HG03175 (cell line): ENCODE results near the gene MXD4.
"Not testable (repeated sequence)": the region's sequence is repeated elsewhere in the genome, so short reads cannot be mapped to it uniquely, and the experiment has no call there.

Experiments used
- ATAC-seq: cut with Tn5 transposase; IDR thresholded peaks from one replicate; pipeline ENCODE4 v1.9.1; 2021; ENCODE audit warnings: mild to moderate bottlenecking, moderate library complexity; ENCODE audit not compliant: unreplicated experiment

Gene MXD4

GRCh38 chr4:2241003-2241402 lies 20.9 kb downstream of the MXD4 start:
- no peak for ATAC-seq

GRCh38 chr4:2236944-2237666 lies 24.8 kb downstream of the MXD4 start:
- ATAC-seq, result no peak

GRCh38 chr4:2231082-2231481 lies 30.8 kb downstream of the MXD4 start:
- ATAC-seq, result no peak

GRCh38 chr4:2226261-2226660 lies 35.6 kb downstream of the MXD4 start:
- ATAC-seq, result no peak

DNA sequence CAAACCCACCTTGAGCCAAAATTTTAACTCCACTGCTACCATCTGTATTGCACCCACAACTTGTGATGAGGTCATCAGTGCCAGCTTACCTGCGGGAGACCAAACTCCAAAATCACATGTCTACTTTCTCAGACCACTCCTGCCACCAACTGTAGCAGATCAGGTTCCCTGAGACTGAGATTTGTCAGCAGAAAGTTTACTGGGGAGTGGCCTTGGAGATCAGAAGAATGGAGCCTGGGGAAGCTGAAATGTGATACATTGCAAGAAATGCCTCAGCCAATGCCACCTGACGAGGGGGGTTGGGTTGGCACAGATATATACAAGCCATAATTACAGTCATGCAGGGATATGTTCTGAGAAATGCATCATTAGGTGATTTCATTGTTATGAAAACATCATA lies 39.1 kb downstream of the MXD4 start:
- no peak for ATAC-seq

GRCh38 chr4:2221378-2221777 lies 40.5 kb downstream of the MXD4 start:
- ATAC-seq, result not testable (repeated sequence)

DNA sequence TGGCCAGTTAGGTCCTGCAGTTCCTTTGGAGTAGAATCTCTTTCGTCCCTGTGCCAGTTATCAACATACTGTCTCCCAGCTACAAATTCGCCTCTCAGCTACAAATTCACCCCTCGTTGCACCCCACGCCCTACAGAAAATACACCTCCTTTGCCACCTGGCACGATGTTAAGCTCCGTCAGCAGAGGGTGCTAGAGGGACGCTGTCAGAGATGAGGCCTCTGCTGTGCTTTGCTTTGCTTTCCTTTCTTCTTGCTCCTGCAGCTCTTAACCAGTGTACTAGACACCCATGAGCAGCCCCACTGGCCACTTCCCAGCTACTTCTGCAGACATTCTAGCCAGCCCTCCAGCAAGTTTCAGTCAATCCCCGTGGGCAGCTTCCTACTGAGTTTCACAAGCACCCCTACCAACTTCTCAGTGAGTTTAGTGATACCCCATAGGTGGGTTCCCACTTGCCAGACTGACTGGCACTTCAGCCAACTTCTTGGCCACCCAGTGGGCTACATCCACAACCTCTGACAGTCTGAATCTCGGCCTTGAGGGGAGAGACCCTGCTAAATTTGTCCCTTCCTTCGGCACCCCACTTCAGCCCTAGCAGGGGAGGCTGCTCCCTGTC lies 41.8 kb downstream of the MXD4 start:
- no peak for ATAC-seq

DNA sequence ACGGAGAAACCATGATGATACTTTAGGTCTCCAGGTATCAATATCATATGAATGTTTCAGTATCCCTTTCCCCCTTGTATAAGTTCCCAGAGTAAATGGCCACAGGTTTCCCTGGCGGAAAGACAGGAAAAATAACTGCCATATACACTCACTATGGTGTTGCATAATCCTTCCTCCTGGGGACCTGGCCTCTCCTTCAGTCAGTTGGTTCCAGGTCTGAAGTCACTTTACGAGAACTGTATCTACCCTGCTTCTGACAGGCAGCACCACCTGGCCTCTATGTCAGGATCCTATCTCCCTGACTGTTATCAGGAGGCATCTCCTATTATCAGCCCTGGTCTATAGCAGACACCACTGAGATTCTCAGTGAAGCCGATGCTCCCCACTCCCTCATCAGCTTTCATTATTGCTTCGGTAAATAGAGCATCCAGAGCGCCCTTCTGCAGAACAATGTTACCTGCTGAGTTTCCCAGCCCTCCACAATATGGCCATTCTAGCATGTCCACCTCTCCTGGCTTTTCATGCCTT lies 42.6 kb downstream of the MXD4 start:
- no peak for ATAC-seq

DNA sequence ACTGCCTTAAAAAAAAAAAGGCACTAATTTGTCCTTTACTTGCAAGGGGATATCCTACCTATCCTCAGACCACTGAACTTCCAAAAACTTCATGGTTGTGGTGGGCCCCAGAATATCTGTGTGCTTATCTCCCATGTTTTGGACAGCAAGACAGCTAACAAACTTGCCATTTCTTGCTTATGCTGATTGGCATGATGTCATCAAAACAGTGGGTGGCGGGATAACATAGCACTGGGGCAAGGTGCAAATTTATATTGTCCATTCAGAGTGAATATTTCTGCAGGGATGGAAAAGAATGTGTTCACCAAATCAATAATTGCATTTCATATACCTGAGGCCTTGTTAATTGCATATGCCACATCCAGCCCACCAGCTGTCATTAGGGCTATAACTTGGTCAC lies 43.5 kb downstream of the MXD4 start:
- ATAC-seq, result no peak

DNA sequence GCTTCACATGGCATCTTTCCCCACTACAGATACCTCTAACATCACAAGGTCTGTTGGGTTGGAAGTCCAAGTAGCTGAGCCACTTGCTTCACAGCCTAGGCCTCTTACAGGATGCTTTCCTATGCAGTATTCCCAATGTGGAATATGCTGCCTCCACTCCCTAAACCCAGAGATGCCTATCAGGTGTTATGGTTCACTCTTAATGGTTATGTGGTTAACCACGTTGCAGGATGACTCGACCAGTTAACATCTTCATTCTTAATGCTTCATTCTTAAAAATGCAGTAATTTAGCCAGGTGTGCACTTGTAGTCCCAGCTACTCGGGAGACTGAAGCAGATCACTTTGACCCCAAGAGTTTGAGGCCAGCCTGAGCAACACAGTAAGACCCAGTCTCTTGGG lies 44.2 kb downstream of the MXD4 start:
- ATAC-seq, result no peak

DNA sequence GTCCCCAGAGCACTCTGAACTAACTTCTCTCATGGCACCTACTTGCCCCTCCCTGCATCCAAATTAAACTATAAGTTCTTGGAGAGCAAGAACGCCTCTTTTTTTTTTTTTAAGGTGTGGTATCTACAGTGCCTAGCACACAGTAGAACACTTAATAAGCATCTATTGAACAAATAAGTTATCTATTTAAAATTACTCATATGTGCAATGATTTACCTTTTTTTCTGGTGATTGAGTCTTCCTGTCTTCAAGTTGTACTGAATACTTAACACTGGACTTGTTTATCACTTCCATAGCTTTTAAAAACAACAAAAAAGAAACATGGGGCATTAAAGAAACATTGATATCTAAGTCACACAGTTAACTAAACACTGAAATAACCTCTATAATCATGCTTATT lies 49.1 kb downstream of the MXD4 start:
- no peak for ATAC-seq

DNA sequence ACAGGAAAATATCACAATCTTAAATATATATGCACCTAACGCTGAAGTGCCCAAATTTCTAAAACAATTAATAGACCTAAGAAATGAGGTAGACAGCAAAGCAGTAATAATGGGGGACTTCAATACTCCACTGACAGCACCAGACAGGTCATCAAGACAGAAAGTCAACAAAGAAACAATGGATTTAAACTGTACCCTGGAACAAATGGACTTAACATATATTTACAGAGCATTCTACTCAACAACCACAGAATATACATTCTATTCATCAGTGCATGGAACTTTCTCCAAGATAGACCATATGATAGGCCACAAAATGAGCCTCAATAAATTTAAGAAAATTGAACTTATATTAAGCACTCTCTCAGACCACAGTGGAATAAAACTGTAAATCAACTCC lies 59.1 kb downstream of the MXD4 start:
- ATAC-seq, result not testable (repeated sequence)
